ENCODE measurements around the gene PUM1. TPM values are rescaled to one million over a fixed set of nuclear protein-coding genes. Genes with fewer than 3 reads are reported as not detected.

PUM1 gene
- total and polyA plus RNA-seq, 7 experiments from 2014 or later: 114 to 226 (median 154) TPM

DNA sequence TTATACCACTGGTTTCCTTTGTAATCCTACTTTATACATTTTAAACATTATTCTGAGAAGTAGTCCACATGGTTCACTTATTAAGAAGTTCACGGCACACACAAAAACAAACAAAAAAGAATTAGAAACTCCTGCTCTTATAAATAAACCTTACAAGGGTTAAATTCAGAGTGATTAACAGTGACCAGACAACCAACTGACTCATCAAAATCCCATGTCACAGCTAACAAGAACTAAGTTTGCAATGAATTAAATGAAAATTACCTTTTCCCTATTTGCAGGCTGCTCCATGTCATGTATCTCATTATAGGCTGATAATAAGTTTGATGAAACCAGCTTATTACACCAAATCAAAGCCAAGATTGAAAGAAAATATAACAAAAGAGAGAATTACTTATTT, 77.5 kb downstream of the PUM1 start:
- DNase-seq (no peak), ATAC-seq (no peak)
- Histone ChIP-seq H3K27me3 (ENCODE audit: control insufficient read depth in 2 of 2, insufficient read depth in 2 of 2, low read length in 2 of 2) (no peaks in the 10 kb centered on the region), H3K27ac (ENCODE audit: low read depth, low read length) (no peak overlapping the region), H3K36me3 (ENCODE audit: control insufficient read depth in 2 of 3, insufficient read depth in 3 of 3, low read length in 3 of 3) (peaks cover 9 to 53% (median 9%) of the 10 kb centered on the region in 3 experiments), H3K4me1 (ENCODE audit: control insufficient read depth in 2 of 2, insufficient read depth in 2 of 2, low read length in 2 of 2) (no peaks in the 10 kb centered on the region), H3K4me3 (ENCODE audit: low read length) (no peak overlapping the region), H3K9me3 (ENCODE audit: control insufficient read depth in 2 of 3, low read length in 3 of 3) (no peaks in the 10 kb centered on the region)
- peaks cover 34 to 80% (median 73%) of the 10 kb centered on the region in 7 donors for H3K4me1 Mint-ChIP-seq
- CTCF ChIA-PET: no interaction called here
- peaks cover 12 to 55% (median 33%) of the 10 kb centered on the region in 5 donors for H3K36me3 Mint-ChIP-seq
- no peaks in the 10 kb centered on the region for H3K27me3 Mint-ChIP-seq
- intact Hi-C loops (cut with micrococcal nuclease): loop anchor here in 1 of 2 donors (5.0 kb wide), 1 partner anchor 34 kb away; no protein-coding TSS in a partner anchor
- H3K9me3 Mint-ChIP-seq: peaks cover 0 to 4% (median 0%) of the 10 kb centered on the region in 11 donors
- POLR2A ChIA-PET: interaction anchor here (0.6 to 0.8 kb wide), 2 partner anchors 9 to 121 kb away, joined by 3 to 9 read pairs; no protein-coding TSS in a partner anchor
- H3K27ac Mint-ChIP-seq: peak overlapping the region in 3 of 9 donors; percentile 58 to 60 (median 60)
- peak overlapping the region in 1 of 10 donors; percentile 22 for H3K4me3 Mint-ChIP-seq

DNA sequence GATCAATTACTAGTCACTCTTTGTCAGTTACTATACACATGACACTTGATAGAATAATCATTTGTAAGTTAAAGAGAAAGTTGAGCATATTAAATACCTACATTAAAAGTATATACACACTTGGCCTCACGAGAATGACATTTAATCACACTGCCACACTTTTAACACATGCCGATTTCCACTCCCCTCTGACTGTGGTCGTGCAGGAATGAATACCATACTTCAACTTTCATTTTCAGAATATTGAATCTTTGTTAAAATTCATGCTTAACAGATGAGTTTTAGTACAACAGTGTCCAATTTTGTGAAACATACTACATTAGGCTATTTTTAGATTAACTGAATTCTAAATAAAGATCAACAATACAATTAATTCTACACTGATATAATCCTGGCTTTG, 78.8 kb downstream of the PUM1 start:
- Histone ChIP-seq H3K27ac (ENCODE audit: low read depth, low read length) (no peak overlapping the region), H3K9me3 (ENCODE audit: control insufficient read depth in 2 of 3, low read length in 3 of 3) (no peaks in the 10 kb centered on the region), H3K36me3 (ENCODE audit: control insufficient read depth in 2 of 3, insufficient read depth in 3 of 3, low read length in 3 of 3) (peaks cover 9 to 40% (median 9%) of the 10 kb centered on the region in 3 experiments), H3K4me3 (ENCODE audit: low read length) (no peak overlapping the region), H3K27me3 (ENCODE audit: control insufficient read depth in 2 of 2, insufficient read depth in 2 of 2, low read length in 2 of 2) (no peaks in the 10 kb centered on the region), H3K4me1 (ENCODE audit: control insufficient read depth in 2 of 2, insufficient read depth in 2 of 2, low read length in 2 of 2) (no peaks in the 10 kb centered on the region)
- Mint-ChIP-seq H3K36me3 (peaks cover 12 to 48% (median 28%) of the 10 kb centered on the region in 5 donors), H3K9me3 (peaks cover 0 to 4% (median 0%) of the 10 kb centered on the region in 11 donors), H3K4me1 (peaks cover 34 to 82% (median 75%) of the 10 kb centered on the region in 7 donors), H3K27ac (peak overlapping the region in 2 of 9 donors; percentile 2 to 6), H3K27me3 (no peaks in the 10 kb centered on the region), H3K4me3 (no peak overlapping the region)
- ChIA-PET CTCF (no interaction called here), POLR2A (interaction anchor here (0.7 kb wide), 1 partner anchor 1970 kb away, joined by 6 read pairs; no protein-coding TSS in a partner anchor)
- ATAC-seq (no peak), DNase-seq (no peak)
- intact Hi-C loops (cut with micrococcal nuclease): loop anchor here in 1 of 2 donors (5.0 kb wide), 1 partner anchor 36 kb away; no protein-coding TSS in a partner anchor

DNA sequence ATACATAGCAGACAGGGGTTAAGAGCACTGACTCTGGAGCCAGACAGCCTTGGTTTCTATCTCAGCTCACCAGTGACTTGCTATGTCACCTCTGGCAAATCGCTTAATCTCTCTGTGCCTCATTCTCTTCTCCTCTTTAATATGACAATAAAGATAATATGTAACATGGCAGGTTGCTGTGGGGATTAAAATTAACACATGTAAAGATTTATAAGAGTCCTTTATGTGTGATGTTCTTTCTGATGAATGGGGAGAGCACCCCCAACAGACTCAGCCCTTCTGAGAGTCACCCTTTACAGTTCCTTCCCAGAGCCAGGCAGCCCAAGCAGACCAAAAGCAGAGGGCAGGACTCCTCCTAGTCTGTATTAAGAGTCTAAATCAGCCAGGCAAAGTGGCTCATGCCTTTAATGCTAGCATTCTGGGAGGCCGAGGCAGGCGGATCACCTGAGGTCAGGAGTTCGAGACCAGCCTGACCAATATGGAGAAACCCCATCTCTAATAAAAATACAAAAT, 80.5 kb downstream of the PUM1 start:
- Mint-ChIP-seq H3K4me3 (no peak overlapping the region), H3K27me3 (no peaks in the 10 kb centered on the region), H3K9me3 (peaks cover 0 to 2% (median 0%) of the 10 kb centered on the region in 11 donors), H3K36me3 (peaks cover 20 to 47% (median 23%) of the 10 kb centered on the region in 5 donors), H3K27ac (peak overlapping the region in 5 of 9 donors; percentile 15 to 56 (median 26)), H3K4me1 (peaks cover 23 to 76% (median 69%) of the 10 kb centered on the region in 7 donors)
- Histone ChIP-seq H3K27me3 (ENCODE audit: control insufficient read depth in 2 of 2, insufficient read depth in 2 of 2, low read length in 2 of 2) (no peaks in the 10 kb centered on the region), H3K36me3 (ENCODE audit: control insufficient read depth in 2 of 3, insufficient read depth in 3 of 3, low read length in 3 of 3) (peaks cover under 1 to 37% (median 4%) of the 10 kb centered on the region in 3 experiments), H3K4me3 (ENCODE audit: low read length) (no peak overlapping the region), H3K9me3 (ENCODE audit: control insufficient read depth in 2 of 3, low read length in 3 of 3) (no peaks in the 10 kb centered on the region), H3K27ac (ENCODE audit: low read depth, low read length) (no peak overlapping the region), H3K4me1 (ENCODE audit: control insufficient read depth in 2 of 2, insufficient read depth in 2 of 2, low read length in 2 of 2) (no peaks in the 10 kb centered on the region)
- no peak for ATAC-seq
- no peak for DNase-seq
- ChIA-PET CTCF (no interaction called here), POLR2A (interaction anchor here (0.7 kb wide), 1 partner anchor 261 kb away, joined by 4 read pairs; no protein-coding TSS in a partner anchor)
- intact Hi-C loops (cut with micrococcal nuclease): loop anchor here in 1 of 2 donors (5.0 kb wide), 1 partner anchor 37 kb away; no protein-coding TSS in a partner anchor

DNA sequence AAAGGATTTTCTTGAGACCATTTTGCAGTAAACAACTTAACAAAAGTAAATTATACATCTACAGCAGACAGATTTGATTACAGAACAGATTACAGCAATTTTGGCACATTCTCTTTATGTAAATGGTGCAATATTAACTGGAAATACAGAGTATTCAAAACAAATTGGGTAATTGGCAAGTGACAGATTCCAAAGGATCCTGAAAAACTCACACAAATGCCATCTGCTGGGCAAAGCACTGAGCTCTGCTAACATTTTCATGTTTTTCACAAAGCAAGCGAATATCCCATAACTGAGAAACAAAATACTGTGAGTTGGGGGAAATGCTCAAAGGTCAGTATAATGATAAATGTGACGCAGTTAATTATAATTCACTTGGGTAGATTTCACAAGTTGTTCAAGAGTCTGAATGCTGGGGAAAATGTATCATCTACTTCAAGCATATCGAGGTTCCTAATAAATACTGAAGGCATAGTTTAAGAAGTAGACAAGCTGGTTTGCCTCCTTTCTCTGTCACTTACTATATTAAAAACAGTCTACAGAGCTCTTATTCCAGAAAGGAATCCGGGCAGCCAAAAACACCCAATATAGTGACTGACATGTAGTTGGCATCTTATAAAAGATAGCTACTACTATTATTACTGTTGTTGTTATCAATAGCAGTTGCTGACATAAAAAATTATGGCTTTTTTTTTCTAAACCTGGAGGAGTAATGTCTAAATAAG, 81.2 kb downstream of the PUM1 start:
- POLR2A ChIA-PET: interaction anchor here (0.7 kb wide), 1 partner anchor 260 kb away, joined by 4 read pairs; no protein-coding TSS in a partner anchor
- H3K27ac Mint-ChIP-seq: peak overlapping the region in 2 of 9 donors; percentile 38 to 44
- Histone ChIP-seq H3K36me3 (ENCODE audit: control insufficient read depth in 2 of 3, insufficient read depth in 3 of 3, low read length in 3 of 3) (peaks cover 0 to 42% (median 8%) of the 10 kb centered on the region in 3 experiments), H3K9me3 (ENCODE audit: control insufficient read depth in 2 of 3, low read length in 3 of 3) (no peaks in the 10 kb centered on the region), H3K4me1 (ENCODE audit: control insufficient read depth in 2 of 2, insufficient read depth in 2 of 2, low read length in 2 of 2) (no peaks in the 10 kb centered on the region), H3K27me3 (ENCODE audit: control insufficient read depth in 2 of 2, insufficient read depth in 2 of 2, low read length in 2 of 2) (no peaks in the 10 kb centered on the region), H3K4me3 (ENCODE audit: low read length) (no peak overlapping the region), H3K27ac (ENCODE audit: low read depth, low read length) (no peak overlapping the region)
- peaks cover 22 to 47% (median 23%) of the 10 kb centered on the region in 5 donors for H3K36me3 Mint-ChIP-seq
- ATAC-seq (no peak), DNase-seq (no peak)
- H3K4me3 Mint-ChIP-seq: no peak overlapping the region
- intact Hi-C loops (cut with micrococcal nuclease): no loop called here
- H3K4me1 Mint-ChIP-seq: peaks cover 23 to 74% (median 67%) of the 10 kb centered on the region in 7 donors
- H3K9me3 Mint-ChIP-seq: peaks cover 0 to 2% (median 0%) of the 10 kb centered on the region in 11 donors
- CTCF ChIA-PET: no interaction called here
- no peaks in the 10 kb centered on the region for H3K27me3 Mint-ChIP-seq

DNA sequence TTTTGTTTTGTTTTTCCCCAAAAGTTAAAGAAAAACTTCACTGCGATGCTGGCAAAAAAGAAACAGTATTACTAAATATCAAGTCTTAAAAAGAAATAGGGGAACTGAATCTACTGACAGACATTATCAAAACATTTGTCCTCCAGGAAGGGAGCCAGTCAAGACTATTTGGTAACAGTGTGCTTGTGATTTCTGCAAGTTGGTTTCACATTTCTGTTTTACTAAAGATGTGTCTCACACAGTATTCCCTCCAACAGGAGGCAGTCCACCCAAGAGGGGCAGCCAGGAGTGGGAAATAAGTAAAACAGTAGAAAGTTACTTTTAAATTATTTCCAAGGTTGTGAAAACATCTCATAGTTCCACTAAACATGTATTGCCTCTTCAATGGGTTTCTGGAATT, 82.6 kb downstream of the PUM1 start:
- no peaks in the 10 kb centered on the region for H3K4me1 ChIP-seq (ENCODE audit: control insufficient read depth in 2 of 2, insufficient read depth in 2 of 2, low read length in 2 of 2)
- Mint-ChIP-seq H3K27me3 (no peaks in the 10 kb centered on the region), H3K9me3 (no peaks in the 10 kb centered on the region), H3K27ac (peak overlapping the region in 7 of 9 donors; percentile 17 to 77 (median 38)), H3K36me3 (peaks cover 20 to 51% (median 27%) of the 10 kb centered on the region in 5 donors), H3K4me1 (peaks cover 22 to 70% (median 66%) of the 10 kb centered on the region in 7 donors), H3K4me3 (no peak overlapping the region)
- DNase-seq: no peak
- no peaks in the 10 kb centered on the region for H3K27me3 ChIP-seq (ENCODE audit: control insufficient read depth in 2 of 2, insufficient read depth in 2 of 2, low read length in 2 of 2)
- ChIA-PET CTCF (no interaction called here), POLR2A (no interaction called here)
- H3K27ac ChIP-seq (ENCODE audit: low read depth, low read length): no peak overlapping the region
- no peaks in the 10 kb centered on the region for H3K9me3 ChIP-seq (ENCODE audit: control insufficient read depth in 2 of 3, low read length in 3 of 3)
- peak; percentile 40 for ATAC-seq
- peaks cover 0 to 41% (median 12%) of the 10 kb centered on the region in 3 experiments for H3K36me3 ChIP-seq (ENCODE audit: control insufficient read depth in 2 of 3, insufficient read depth in 3 of 3, low read length in 3 of 3)
- intact Hi-C loops (cut with micrococcal nuclease): no loop called here
- H3K4me3 ChIP-seq (ENCODE audit: low read length): no peak overlapping the region

DNA sequence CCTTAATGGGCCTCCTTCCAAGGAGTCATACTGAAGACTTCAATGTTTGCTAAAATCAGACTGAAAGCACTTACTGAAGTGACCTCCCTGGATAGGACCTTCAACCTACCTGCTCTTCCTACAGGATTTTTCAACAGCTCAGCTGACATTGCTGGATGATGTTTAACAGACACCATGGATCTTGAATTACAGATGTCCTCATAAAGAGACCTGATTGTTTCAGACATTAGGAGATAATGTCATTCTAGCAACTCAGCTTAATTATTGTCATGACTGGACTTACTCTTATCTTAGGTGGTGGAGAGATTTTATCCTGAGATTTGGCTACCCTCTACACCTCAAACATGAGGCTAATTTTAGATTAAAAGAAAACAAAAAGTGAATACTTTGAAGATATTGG, 83.1 kb downstream of the PUM1 start:
- no peaks in the 10 kb centered on the region for H3K9me3 ChIP-seq (ENCODE audit: control insufficient read depth in 2 of 3, low read length in 3 of 3)
- intact Hi-C loops (cut with micrococcal nuclease): no loop called here
- H3K9me3 Mint-ChIP-seq: no peaks in the 10 kb centered on the region
- no peak for ATAC-seq
- H3K4me1 ChIP-seq (ENCODE audit: control insufficient read depth in 2 of 2, insufficient read depth in 2 of 2, low read length in 2 of 2): no peaks in the 10 kb centered on the region
- peaks cover 20 to 55% (median 29%) of the 10 kb centered on the region in 5 donors for H3K36me3 Mint-ChIP-seq
- H3K27ac Mint-ChIP-seq: peak overlapping the region in 5 of 9 donors; percentile 18 to 77 (median 38)
- H3K4me3 ChIP-seq (ENCODE audit: low read length): no peak overlapping the region
- H3K27me3 ChIP-seq (ENCODE audit: control insufficient read depth in 2 of 2, insufficient read depth in 2 of 2, low read length in 2 of 2): no peaks in the 10 kb centered on the region
- H3K27me3 Mint-ChIP-seq: no peaks in the 10 kb centered on the region
- H3K36me3 ChIP-seq (ENCODE audit: control insufficient read depth in 2 of 3, insufficient read depth in 3 of 3, low read length in 3 of 3): peaks cover 0 to 41% (median 12%) of the 10 kb centered on the region in 3 experiments
- ChIA-PET CTCF (no interaction called here), POLR2A (no interaction called here)
- H3K4me3 Mint-ChIP-seq: no peak overlapping the region
- DNase-seq: no peak
- peaks cover 22 to 72% (median 69%) of the 10 kb centered on the region in 7 donors for H3K4me1 Mint-ChIP-seq
- no peak overlapping the region for H3K27ac ChIP-seq (ENCODE audit: low read depth, low read length)

Measured in naive thymus-derived CD4-positive, alpha-beta T cell (primary cell).